Thymus (tissue), 11 donors: Measurements from ENCODE around the gene PRDM16. TPM values are rescaled to one million over a fixed set of nuclear protein-coding genes. Genes with fewer than 3 reads are reported as not detected.

ENCODE experiments used
- DNase-seq, 9 donors: peaks; one replicate each; pipeline ENCODE4 v3.0.0-alpha.2; 2013; ENCODE audit warnings: low spot score in 9 of 9, low read depth in 6 of 9, missing footprints in 1 of 9
- H3K27ac ChIP-seq, 2 donors: one replicate each; pipeline ENCODE4 v1.5.1; 2013; ENCODE audit warnings: control low read depth in 1 of 2, low read depth in 1 of 2, low read length in 1 of 2, mild to moderate bottlenecking in 1 of 2, moderate library complexity in 1 of 2
- H3K27me3 ChIP-seq, 2 donors: one replicate each; pipeline ENCODE4 v1.5.1; 2013; ENCODE audit warnings: low read length in 1 of 2; ENCODE audit not compliant: control insufficient read depth in 2 of 2, insufficient read depth in 1 of 2
- H3K36me3 ChIP-seq, 2 donors: one replicate each; pipeline ENCODE4 v1.5.1; 2013; ENCODE audit warnings: low read length in 1 of 2, mild to moderate bottlenecking in 1 of 2, moderate library complexity in 1 of 2; ENCODE audit not compliant: control insufficient read depth in 2 of 2, insufficient read depth in 2 of 2
- H3K4me1 ChIP-seq, 2 donors: one replicate each; pipeline ENCODE4 v1.5.1; 2013; ENCODE audit warnings: low read length in 2 of 2; ENCODE audit not compliant: control insufficient read depth in 2 of 2, insufficient read depth in 2 of 2
- H3K4me3 ChIP-seq, 2 donors: one replicate each; pipeline ENCODE4 v1.5.1; 2013; ENCODE audit warnings: low read length in 2 of 2, control low read depth in 1 of 2, mild to moderate bottlenecking in 1 of 2
- H3K9me3 ChIP-seq, 2 donors: one replicate each; pipeline ENCODE4 v1.5.1; 2013; ENCODE audit warnings: low read length in 1 of 2, mild to moderate bottlenecking in 1 of 2; ENCODE audit not compliant: control insufficient read depth in 2 of 2, insufficient read depth in 1 of 2
- WGBS: extraction: QIAGEN DNeasy Blood & Tissue Kit; methylation state at CpG from one replicate; pipeline ENCODE4 v1.1.7; 2013; 5-methylcytosine and 5-hydroxymethylcytosine counted together
- polyA plus RNA-seq: library from polyadenylated mRNA; stranded (reverse); fragments of 200-250 nt; gene quantifications from one replicate; pipeline ENCODE4 v1.2.3, GENCODE V29; 2013
- total RNA-seq: library from RNA; stranded (reverse); fragments of 120-200 nt; gene quantifications from one replicate; pipeline ENCODE4 v1.2.4, GENCODE V29; 2013
- donor health status: healthy.

PRDM16 gene
- total and polyA plus RNA-seq, 2 donors: 0.09 to 0.55 TPM

DNA sequence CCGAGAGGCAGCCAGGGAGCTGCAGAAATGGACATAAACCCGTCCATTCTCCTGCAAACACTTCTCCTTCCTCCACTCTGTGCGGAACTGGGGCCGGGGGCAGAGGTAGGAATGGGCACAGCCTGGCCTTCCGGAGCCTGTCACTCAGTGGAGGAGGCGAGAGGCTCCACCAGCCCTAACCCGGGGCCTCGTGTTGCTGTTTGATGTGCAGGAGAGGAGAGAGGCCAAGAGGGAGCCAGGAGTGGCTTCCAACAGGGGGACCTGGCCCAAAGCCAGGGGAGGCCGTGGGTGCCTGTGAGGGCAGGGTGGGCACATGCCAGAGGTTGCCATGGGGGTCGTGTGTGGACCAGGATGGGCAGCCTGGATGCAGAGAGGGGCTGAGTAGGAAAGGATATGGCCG is 227.3 kb downstream of the PRDM16 start:
- Histone ChIP-seq H3K4me1 (no peaks in the 10 kb centered on the region), H3K4me3 (no peak overlapping the region), H3K27ac (no peak overlapping the region), H3K9me3 (no peaks in the 10 kb centered on the region), H3K27me3 (no peaks in the 10 kb centered on the region), H3K36me3 (no peaks in the 10 kb centered on the region)
- DNase-seq: no peak
- WGBS: 77% methylated on average over 11 of the region's 11 CpGs

DNA sequence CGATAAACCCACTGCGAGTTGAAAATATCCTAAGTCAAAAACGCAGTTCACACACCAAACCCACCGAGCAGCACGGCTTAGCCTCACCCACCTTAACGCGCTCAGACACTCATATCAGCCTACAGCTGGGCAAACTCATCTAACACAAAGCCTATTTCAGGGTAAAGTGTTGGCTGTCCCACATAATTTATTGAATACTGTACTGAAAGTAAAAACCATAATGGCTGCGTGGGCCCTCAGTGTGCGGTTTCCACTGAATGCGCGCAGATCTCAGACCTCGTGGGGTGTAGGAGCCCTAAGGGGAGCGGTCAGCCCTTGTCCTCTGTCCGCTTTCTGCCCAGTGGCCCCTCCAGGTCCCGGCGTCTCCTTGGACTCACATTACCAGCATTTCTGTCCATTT is 227.8 kb downstream of the PRDM16 start:
- Histone ChIP-seq H3K9me3 (no peaks in the 10 kb centered on the region), H3K36me3 (no peaks in the 10 kb centered on the region), H3K4me1 (no peaks in the 10 kb centered on the region), H3K27ac (no peak overlapping the region), H3K4me3 (no peak overlapping the region), H3K27me3 (no peaks in the 10 kb centered on the region)
- 97% methylated on average over 16 of the region's 16 CpGs for WGBS
- DNase-seq: no peak

DNA sequence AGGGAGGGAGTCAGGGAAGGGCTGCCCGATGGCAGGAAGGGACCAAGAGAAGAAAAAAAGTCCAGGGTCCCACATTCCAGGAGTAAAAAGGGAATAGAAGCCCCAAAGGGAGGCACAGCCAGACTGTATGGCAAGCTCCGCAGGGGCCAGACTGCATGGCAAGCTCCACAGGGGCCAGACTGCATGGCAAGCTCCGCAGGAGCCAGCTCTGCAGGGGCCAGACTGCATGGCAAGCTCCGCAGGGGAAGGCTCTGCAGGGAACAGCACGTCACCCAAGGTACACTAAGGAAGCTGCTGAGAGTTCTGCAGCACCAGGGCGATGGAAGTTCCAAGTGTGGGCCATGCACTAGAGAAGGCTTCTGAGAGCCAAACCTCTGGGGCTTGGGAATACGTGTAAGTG is 228.8 kb downstream of the PRDM16 start:
- 93% methylated on average over 7 of the region's 7 CpGs for WGBS
- H3K4me1 ChIP-seq: no peaks in the 10 kb centered on the region

DNA sequence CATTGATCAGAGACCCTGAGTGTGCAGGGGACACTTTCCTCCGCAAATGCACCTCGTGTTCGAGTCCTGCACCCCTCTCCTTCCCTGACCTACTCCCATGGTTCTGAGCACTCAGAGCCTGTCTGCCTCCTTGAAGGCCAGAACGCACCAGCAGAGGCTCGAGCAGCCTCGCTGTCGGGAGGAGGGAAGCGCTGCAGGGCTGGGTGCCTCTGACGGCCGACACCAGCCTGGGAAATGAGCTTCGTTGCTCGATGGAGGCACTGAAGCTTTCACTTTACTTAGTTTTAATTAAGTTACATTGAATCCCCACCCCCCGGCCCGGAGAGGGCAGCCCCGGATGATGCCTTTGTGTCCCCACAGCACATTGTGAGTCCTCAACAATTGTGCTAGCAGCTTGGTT is 229.2 kb downstream of the PRDM16 start:
- no peak overlapping the region for H3K4me3 ChIP-seq
- WGBS: 98% methylated on average over 15 of the region's 15 CpGs
- H3K27ac ChIP-seq: no peak overlapping the region
- H3K36me3 ChIP-seq: no peaks in the 10 kb centered on the region
- no peak for DNase-seq
- H3K27me3 ChIP-seq: no peaks in the 10 kb centered on the region
- H3K4me1 ChIP-seq: no peaks in the 10 kb centered on the region
- H3K9me3 ChIP-seq: no peaks in the 10 kb centered on the region

More for the DNA sequence above, 228.8 kb downstream of the PRDM16 start:
- no peak for DNase-seq
- Histone ChIP-seq H3K27ac (no peak overlapping the region), H3K27me3 (no peaks in the 10 kb centered on the region), H3K4me3 (no peak overlapping the region), H3K9me3 (no peaks in the 10 kb centered on the region), H3K36me3 (no peaks in the 10 kb centered on the region)

DNA sequence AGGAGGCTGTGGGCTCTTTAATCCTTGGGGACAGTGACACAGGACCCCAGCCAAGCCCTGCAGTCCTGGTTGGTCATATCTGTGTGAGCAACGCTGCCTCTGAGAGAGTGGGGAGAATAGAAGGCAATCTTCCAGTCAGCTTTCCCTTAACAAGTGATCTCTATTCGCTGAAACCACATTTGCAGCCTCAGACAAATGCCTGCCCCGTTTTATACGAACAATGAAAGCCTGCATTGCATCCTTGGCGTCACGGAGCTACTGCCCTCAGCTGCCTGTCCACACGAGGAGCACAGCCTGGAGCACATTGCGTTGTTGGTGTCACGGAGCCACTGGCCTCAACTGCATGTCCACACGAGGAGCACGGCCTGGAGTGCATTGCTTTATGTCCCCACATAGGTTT is 235.2 kb downstream of the PRDM16 start:
- H3K4me3 ChIP-seq: no peak overlapping the region
- 90% methylated on average over 11 of the region's 11 CpGs for WGBS
- H3K9me3 ChIP-seq: no peaks in the 10 kb centered on the region
- no peak overlapping the region for H3K27ac ChIP-seq
- H3K36me3 ChIP-seq: no peaks in the 10 kb centered on the region
- no peak for DNase-seq
- H3K4me1 ChIP-seq: no peaks in the 10 kb centered on the region
- no peaks in the 10 kb centered on the region for H3K27me3 ChIP-seq

DNA sequence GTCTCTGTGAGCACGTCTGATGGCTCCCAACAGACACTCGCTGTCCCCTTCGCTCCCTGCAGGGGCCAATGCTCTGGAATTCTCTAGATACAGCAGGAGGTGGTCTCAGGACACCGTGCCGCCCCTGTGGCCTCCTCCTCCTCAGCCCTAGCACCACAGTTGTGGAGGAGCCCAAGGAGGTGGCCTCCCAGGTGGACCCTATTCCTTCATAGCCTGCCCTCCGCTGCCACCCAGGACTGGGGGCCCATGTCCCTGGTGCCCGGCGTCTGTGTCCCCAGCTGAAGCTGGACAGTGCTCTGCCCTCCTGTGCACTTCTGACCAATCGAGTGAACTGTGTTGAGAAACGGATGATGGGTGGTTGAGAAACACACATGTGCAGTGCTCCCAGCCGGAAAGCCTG is 235.7 kb downstream of the PRDM16 start:
- H3K27me3 ChIP-seq: no peaks in the 10 kb centered on the region
- 89% methylated on average over 11 of the region's 11 CpGs for WGBS
- H3K36me3 ChIP-seq: no peaks in the 10 kb centered on the region
- H3K4me1 ChIP-seq: no peaks in the 10 kb centered on the region
- H3K9me3 ChIP-seq: no peaks in the 10 kb centered on the region
- DNase-seq: no peak
- H3K27ac ChIP-seq: no peak overlapping the region
- H3K4me3 ChIP-seq: no peak overlapping the region

DNA sequence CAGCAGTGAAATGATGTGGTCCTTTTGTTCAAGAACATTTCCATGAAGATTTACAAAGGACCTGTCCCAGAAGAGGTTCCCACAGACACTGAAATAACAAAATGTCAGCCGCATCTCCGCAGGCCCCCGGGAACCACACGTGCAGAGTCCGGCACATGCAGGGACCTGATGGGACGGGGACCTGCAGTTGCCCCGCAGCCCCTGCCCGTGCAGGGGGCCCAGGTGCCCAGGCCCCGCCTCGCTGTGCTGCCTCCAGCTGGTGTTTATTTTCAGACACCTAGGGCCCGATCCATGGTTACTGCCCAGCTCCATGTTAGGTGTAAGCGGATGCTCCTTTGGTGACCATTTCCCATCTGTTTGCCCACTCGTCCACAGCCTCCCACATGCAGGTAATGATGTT is 236.2 kb downstream of the PRDM16 start:
- Histone ChIP-seq H3K27me3 (no peaks in the 10 kb centered on the region), H3K9me3 (no peaks in the 10 kb centered on the region), H3K4me3 (no peak overlapping the region), H3K27ac (no peak overlapping the region), H3K4me1 (no peaks in the 10 kb centered on the region), H3K36me3 (no peaks in the 10 kb centered on the region)
- 89% methylated on average over 13 of the region's 13 CpGs for WGBS
- no peak for DNase-seq

DNA sequence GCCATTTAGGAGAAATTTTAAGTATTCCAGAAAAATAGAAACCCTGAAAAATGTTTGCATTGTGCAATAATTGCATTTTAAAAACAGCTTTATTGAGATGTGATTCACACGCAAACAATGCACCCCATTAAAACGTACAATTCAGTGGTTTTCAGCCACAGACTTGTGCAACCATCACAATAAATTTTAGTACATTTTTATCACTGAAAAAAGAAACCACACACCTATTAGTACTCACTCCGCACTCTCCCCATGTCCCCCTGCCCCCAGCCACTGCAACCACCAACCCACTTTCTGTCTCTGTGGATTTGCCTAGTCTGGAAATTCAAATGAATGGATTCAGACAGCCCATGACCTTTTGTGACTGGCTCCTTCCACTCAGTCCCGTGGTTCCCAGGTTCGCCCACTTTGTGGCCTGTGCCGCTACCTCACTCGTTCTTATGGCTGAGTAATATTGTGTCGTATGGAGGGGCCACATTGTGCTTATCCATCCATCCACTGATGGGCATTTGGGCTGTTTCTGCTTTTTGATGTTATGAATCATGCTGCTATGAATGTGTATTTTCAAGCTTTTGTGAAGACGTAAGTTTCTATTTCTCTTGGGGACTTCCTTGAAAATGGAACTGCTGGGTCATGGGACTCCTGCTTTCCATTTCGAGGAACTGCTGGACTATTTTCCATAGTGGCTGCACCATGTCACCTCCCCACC is 237.7 kb downstream of the PRDM16 start:
- WGBS: 85% methylated on average over 10 of the region's 10 CpGs
- no peak overlapping the region for H3K4me3 ChIP-seq

DNA sequence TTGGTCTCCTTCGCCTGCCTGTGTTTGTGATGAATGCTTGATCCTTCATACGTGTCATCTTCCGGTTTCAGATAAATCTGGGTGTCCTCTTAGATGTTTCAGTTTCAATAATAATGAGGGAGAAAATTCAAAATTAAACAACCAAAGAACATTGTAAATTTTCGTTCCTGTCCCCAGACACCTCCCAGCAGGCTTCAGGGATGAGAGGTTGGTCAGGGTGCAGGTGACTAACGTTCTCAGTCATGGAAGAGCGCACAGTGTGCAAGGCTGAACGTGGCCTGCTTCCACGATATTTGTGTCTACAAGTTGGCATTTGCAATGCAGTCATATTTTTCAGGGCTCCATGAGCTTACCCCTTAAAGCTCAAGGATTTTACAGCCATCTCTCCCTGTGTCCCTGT is 238.4 kb downstream of the PRDM16 start:
- H3K36me3 ChIP-seq: no peaks in the 10 kb centered on the region
- no peak overlapping the region for H3K27ac ChIP-seq
- H3K27me3 ChIP-seq: peaks cover 0 to 7% of the 10 kb centered on the region in 2 donors
- DNase-seq: no peak
- H3K4me1 ChIP-seq: no peaks in the 10 kb centered on the region
- H3K9me3 ChIP-seq: no peaks in the 10 kb centered on the region
- H3K4me3 ChIP-seq: no peak overlapping the region
- 90% methylated on average over 8 of the region's 8 CpGs for WGBS

More for the DNA sequence above, 237.7 kb downstream of the PRDM16 start:
- no peak for DNase-seq
- H3K27ac ChIP-seq: no peak overlapping the region
- no peaks in the 10 kb centered on the region for H3K9me3 ChIP-seq
- H3K4me1 ChIP-seq: no peaks in the 10 kb centered on the region
- H3K27me3 ChIP-seq: peaks cover 0 to under 1% of the 10 kb centered on the region in 2 donors
- no peaks in the 10 kb centered on the region for H3K36me3 ChIP-seq
